ENCODE measurements around the gene ALG1L2.
"Not testable (repeated sequence)": the region's sequence is repeated elsewhere in the genome, so short reads cannot be mapped to it uniquely, and the experiment has no call there.

The ALG1L2 gene

GRCh38 chr3:130091958-130092357 is 10.3 kb downstream of the ALG1L2 start:
- Histone ChIP-seq H3K27me3 (no peaks in the 10 kb centered on the region), H3K4me3 (ENCODE audit: low read depth, low read length) (no peak overlapping the region), H3K4me1 (no peaks in the 10 kb centered on the region), H3K36me3 (no peaks in the 10 kb centered on the region), H3K9me3 (no peaks in the 10 kb centered on the region)
- DNase-seq, result no peak
- no peak for TF ChIP-seq CTCF (IDR thresholded peaks at IDR 0.05; ENCODE audit: low read depth, low read length)

GRCh38 chr3:130093741-130094391 is 12.2 kb downstream of the ALG1L2 start:
- Histone ChIP-seq H3K9me3 (no peaks in the 10 kb centered on the region), H3K36me3 (no peaks in the 10 kb centered on the region), H3K27me3 (no peaks in the 10 kb centered on the region), H3K4me1 (no peaks in the 10 kb centered on the region), H3K4me3 (ENCODE audit: low read depth, low read length) (no peak overlapping the region)
- TF ChIP-seq CTCF (IDR thresholded peaks at IDR 0.05; ENCODE audit: low read depth, low read length), result no peak
- DNase-seq, result peak; percentile 62

GRCh38 chr3:130094491-130094941 is 12.9 kb downstream of the ALG1L2 start:
- DNase-seq; H3K9me3 ChIP-seq; H3K4me1 ChIP-seq; H3K36me3 ChIP-seq; H3K4me3 ChIP-seq (ENCODE audit: low read depth, low read length); H3K27me3 ChIP-seq: not testable (repeated sequence)

- not testable (repeated sequence) for H3K4me3 ChIP-seq (ENCODE audit: low read depth, low read length); H3K9me3 ChIP-seq; H3K4me1 ChIP-seq; H3K27me3 ChIP-seq; DNase-seq; H3K36me3 ChIP-seq
Measured at GRCh38 chr3:130095858-130096257, 14.2 kb downstream of the ALG1L2 start.

- not testable (repeated sequence) for H3K4me1 ChIP-seq; DNase-seq; H3K36me3 ChIP-seq; H3K4me3 ChIP-seq (ENCODE audit: low read depth, low read length); H3K9me3 ChIP-seq; H3K27me3 ChIP-seq
Measured at GRCh38 chr3:130097096-130097495, 15.5 kb downstream of the ALG1L2 start.

- not testable (repeated sequence) for H3K9me3 ChIP-seq; H3K36me3 ChIP-seq; H3K4me3 ChIP-seq (ENCODE audit: low read depth, low read length); H3K4me1 ChIP-seq; H3K27me3 ChIP-seq
- peak; percentile 41 for DNase-seq
- TF ChIP-seq CTCF (IDR thresholded peaks at IDR 0.05; ENCODE audit: low read depth, low read length), result peak; percentile 55
Measured at GRCh38 chr3:130097690-130098638, 16.3 kb downstream of the ALG1L2 start.

GRCh38 chr3:130098639-130099385 is 17.2 kb downstream of the ALG1L2 start:
- H3K4me1 ChIP-seq, result not testable (repeated sequence)

GRCh38 chr3:130102545-130102944 is 20.9 kb downstream of the ALG1L2 start:
- H3K27me3 ChIP-seq; H3K9me3 ChIP-seq; H3K4me3 ChIP-seq (ENCODE audit: low read depth, low read length); H3K4me1 ChIP-seq; H3K36me3 ChIP-seq; DNase-seq: not testable (repeated sequence)

More at GRCh38 chr3:130098639-130099385, 17.2 kb downstream of the ALG1L2 start:
- not testable (repeated sequence) for H3K9me3 ChIP-seq; H3K36me3 ChIP-seq; DNase-seq; H3K27me3 ChIP-seq; H3K4me3 ChIP-seq (ENCODE audit: low read depth, low read length)

GRCh38 chr3:130104191-130104590 is 22.6 kb downstream of the ALG1L2 start:
- not testable (repeated sequence) for H3K9me3 ChIP-seq; H3K36me3 ChIP-seq; H3K4me3 ChIP-seq (ENCODE audit: low read depth, low read length); H3K27me3 ChIP-seq; DNase-seq; H3K4me1 ChIP-seq

- not testable (repeated sequence) for H3K27me3 ChIP-seq; H3K9me3 ChIP-seq; H3K36me3 ChIP-seq; H3K4me3 ChIP-seq (ENCODE audit: low read depth, low read length); H3K4me1 ChIP-seq
- peak; percentile 37 for DNase-seq
Measured at GRCh38 chr3:130107333-130107995, 25.8 kb downstream of the ALG1L2 start.

- H3K4me1 ChIP-seq, DNase-seq, H3K9me3 ChIP-seq: not testable (repeated sequence)
Measured at GRCh38 chr3:130108836-130109585, 27.4 kb downstream of the ALG1L2 start.

More at GRCh38 chr3:130108836-130109585, 27.4 kb downstream of the ALG1L2 start:
- H3K4me3 ChIP-seq (ENCODE audit: low read depth, low read length); H3K36me3 ChIP-seq; H3K27me3 ChIP-seq: not testable (repeated sequence)
